Measurements from ENCODE around the gene GYPC. TPM values are rescaled to one million over a fixed set of nuclear protein-coding genes. Genes with fewer than 3 reads are reported as not detected.
"Not testable (repeated sequence)": the region's sequence is repeated elsewhere in the genome, so short reads cannot be mapped to it uniquely, and the experiment has no call there.

The GYPC gene
- polyA plus RNA-seq, 3 donors, result 44.1 to 343 (median 312) TPM

- H3K27ac ChIP-seq (ENCODE audit: low read depth, low read length), result no peak overlapping the region
- WGBS, 3 donors, result 72 to 99% (median 94%) methylated on average over 3 of the region's 3 CpGs
These were observed 59.2 kb downstream of the GYPC start for GRCh38 chr2:126715111-126715510.

- no peak overlapping the region for H3K27ac ChIP-seq (ENCODE audit: low read depth, low read length)
- 57 to 79% (median 73%) methylated on average over 5 of the region's 5 CpGs for WGBS, 3 donors
These were observed 59.8 kb downstream of the GYPC start for GRCh38 chr2:126715576-126716406.

DNA sequence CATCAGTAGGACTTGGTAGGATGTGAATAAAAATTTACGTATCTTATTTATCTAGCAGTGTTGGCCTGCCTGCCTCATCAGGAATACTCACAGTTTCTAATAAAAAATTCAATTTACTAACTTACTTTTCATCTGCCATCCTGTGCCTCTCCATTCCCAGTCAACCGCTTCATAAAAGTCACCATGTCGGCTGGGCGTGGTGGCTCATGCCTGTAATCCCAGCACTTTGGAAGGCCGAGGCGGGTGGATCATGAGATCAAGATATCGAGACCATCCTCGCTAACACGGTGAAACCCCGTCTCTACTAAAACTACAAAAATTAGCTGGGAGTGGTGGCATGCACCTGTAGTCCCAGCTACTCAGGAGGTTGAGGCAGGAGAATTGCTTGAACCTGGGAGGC is 61.3 kb downstream of the GYPC start:
- 92 to 97% (median 97%) methylated on average over 10 of the region's 10 CpGs for WGBS, 3 donors
- H3K27ac ChIP-seq (ENCODE audit: low read depth, low read length), result not testable (repeated sequence)

DNA sequence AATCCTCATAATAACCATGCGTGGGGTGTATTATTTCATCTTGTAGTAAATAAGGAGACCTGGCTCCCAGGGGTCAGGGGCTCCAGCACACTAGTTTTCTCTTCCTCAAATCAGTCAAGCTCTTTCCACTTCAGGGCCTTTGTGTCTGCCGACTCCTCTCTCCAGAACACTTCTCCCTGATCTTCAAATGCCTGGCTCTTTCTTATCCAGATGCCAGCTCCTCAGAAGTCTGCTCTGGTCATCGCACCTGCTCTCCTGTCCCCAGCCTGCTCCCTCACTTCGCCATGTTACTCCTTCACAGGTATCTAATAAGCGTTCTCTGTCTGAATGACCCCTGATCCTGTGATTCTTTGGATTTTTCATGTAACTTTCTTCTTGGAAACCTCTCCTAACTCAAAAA is 62.0 kb downstream of the GYPC start:
- H3K27ac ChIP-seq (ENCODE audit: low read depth, low read length), result no peak overlapping the region
- WGBS, 3 donors, result 81 to 96% (median 96%) methylated on average over 5 of the region's 5 CpGs

DNA sequence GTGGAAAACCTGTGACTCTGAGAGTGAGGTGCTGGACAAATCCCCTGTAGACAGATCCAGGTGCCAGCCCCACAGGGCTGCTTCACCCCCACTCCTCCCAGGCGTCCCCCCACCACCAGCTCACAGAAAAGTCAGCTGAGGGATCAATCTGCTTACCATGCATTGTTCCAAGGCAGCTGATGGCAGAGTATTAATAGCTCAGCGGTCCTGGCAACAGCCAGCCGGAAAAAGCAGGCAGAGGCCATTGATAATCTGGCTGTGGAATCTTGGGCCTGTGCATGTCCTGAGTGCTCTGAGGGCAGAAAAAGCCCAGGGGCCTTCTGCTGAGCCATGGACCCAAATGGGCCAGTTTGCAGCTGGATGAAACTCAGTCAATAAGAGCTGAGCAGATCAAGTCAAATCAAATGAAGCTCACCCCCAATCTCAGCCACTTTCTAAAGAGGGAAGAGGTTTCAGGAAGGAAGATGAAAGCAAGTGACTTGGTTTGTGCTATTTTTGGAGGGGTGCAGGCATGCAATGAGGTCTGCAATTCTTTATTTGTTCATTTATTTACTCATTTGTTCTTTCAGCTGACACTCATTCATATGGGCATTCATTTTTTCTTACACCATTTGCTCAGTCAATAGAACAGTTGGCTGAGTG is 63.4 kb downstream of the GYPC start:
- no peak overlapping the region for H3K27ac ChIP-seq (ENCODE audit: low read depth, low read length)
- 46 to 79% (median 68%) methylated on average over 3 of the region's 3 CpGs for WGBS, 3 donors

GRCh38 chr2:126719833-126720351 is 63.9 kb downstream of the GYPC start:
- H3K27ac ChIP-seq (ENCODE audit: low read depth, low read length), result no peak overlapping the region
- 45 to 73% (median 63%) methylated on average over 4 of the region's 4 CpGs for WGBS, 3 donors

- WGBS, 3 donors, result 88 to 100% (median 95%) methylated on average over 2 of the region's 2 CpGs
- no peak overlapping the region for H3K27ac ChIP-seq (ENCODE audit: low read depth, low read length)
These were observed 64.7 kb downstream of the GYPC start for GRCh38 chr2:126720638-126721037.

DNA sequence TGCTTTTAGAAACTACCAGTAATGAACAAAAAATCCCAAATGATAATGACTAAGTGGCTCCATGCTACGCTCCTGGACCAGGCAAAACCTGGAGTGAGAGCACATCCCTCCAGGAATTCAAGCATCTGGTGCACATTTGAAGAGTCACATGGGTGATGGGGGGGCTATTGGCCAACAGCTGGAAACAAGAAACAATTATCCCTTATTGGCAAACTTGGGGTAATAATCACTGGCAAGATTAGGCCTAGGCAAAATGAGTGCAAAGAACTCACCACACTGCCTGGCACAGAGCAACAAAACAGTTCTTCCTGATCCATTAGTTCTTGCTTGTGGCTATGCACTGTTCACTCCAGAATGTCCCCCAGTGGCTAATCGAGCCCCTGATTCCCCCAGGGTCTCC is 66.1 kb downstream of the GYPC start:
- WGBS, 3 donors, result 61 to 69% (median 64%) methylated on average over 2 of the region's 2 CpGs
- no peak overlapping the region for H3K27ac ChIP-seq (ENCODE audit: low read depth, low read length)

DNA sequence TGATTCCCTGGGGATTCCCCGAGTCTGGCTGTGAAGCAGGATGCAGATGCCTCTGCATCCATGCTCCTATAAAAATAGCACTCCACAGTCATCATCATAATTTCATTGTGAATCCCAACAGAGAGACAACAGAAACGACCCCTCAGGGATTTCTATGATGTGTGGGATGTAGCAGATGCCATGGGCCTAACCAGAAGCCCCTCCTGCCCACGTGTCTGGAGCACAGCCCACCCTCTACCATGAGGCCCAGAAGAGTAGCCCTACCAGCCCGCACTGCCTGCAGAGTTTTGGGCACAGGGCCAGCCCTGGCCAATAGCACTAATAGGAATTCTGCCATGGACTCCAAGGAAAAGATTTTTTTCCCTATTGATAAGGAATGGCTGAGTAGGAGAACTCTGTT is 66.6 kb downstream of the GYPC start:
- WGBS, 3 donors, result 37 to 53% (median 46%) methylated on average over 4 of the region's 4 CpGs
- no peak overlapping the region for H3K27ac ChIP-seq (ENCODE audit: low read depth, low read length)

- H3K27ac ChIP-seq (ENCODE audit: low read depth, low read length), result no peak overlapping the region
- WGBS, 3 donors, result 65 to 80% (median 70%) methylated on average over 2 of the region's 2 CpGs
These were observed 67.4 kb downstream of the GYPC start for GRCh38 chr2:126723281-126723815.

DNA sequence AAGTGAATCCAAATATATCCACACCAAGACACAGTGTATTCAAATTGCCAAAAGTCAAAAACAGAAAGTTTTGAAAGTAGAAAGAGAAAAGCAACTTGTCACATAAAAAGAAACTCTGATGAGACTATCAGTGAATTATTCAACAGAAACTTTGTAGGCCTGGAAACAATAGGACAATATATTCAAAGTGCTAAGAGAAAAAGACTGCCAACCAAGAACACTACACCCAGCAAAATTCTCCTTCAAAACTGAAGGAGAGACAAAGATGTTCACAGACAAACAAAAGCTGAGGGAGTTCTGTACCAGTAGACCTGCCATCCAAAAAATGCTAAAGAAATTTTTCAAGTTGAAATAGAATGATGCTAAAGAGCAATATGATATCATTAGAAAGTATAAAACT is 69.6 kb downstream of the GYPC start:
- no peak overlapping the region for H3K27ac ChIP-seq (ENCODE audit: low read depth, low read length)

DNA sequence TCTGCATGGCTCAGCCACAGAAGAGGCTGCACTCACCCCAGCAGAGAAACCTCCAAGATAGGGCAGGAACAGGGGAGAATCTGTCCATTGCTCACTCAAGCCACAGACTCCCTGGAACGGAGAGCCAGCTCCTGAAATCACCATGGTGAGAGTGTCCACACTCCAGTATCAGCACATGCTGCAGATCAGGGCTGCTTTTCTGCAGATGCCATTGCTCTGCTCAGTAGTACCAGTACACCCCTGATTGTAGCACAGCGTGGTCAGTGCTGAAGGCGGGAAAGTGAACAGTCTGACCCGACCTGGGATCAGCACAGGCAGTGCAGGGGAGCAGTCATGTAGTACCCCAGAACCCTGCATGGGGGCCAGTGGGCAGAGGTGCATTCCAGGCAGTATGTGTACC is 73.9 kb downstream of the GYPC start:
- WGBS, 3 donors, result 79 to 92% (median 89%) methylated on average over 4 of the region's 4 CpGs
- H3K27ac ChIP-seq (ENCODE audit: low read depth, low read length), result no peak overlapping the region

DNA sequence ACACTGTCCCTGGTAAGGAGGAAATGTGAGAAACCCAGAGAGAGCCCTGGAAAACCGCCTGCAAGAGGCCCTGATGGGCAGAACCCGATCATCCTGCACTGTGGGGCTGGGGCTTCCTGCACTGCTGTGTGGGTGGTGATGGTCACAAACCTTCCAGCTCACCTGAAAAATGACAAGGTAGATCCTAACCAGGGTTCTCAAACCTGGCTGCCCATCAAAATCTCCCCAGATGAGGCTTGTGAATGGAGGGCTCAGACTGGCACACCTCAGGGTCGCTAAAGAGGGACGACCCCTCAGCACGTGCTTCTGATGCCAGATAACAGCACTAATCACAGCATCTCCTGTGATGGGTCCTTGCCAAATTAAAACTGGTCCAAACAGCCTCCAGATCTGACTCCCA is 74.7 kb downstream of the GYPC start:
- WGBS, 3 donors, result 78 to 82% (median 78%) methylated on average over 5 of the region's 5 CpGs
- H3K27ac ChIP-seq (ENCODE audit: low read depth, low read length), result no peak overlapping the region

DNA sequence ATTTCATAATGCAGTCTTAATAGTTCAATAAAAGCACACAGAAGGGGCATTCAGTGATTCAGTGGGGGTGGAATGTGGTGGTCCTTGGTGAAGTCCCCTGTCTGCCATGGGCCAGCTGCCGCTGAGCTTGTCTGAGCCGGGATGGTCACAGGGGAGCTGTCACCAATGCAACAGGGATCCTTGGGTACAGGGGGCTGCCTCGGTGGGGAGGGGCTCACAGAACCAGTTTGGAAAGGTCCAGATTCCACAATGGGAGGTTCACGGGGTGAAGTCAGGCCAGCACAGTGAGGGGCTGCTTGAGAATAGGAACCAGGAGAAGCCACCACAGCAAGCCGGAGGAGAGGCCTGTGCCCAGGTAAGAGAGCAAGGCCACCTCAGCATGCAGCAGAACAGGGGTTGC is 75.4 kb downstream of the GYPC start:
- no peak overlapping the region for H3K27ac ChIP-seq (ENCODE audit: low read depth, low read length)
- 81 to 94% (median 91%) methylated on average over 5 of the region's 5 CpGs for WGBS, 3 donors

GRCh38 chr2:126732682-126733245 is 76.8 kb downstream of the GYPC start:
- WGBS, 3 donors, result 56 to 63% (median 57%) methylated on average over 7 of the region's 7 CpGs
- no peak overlapping the region for H3K27ac ChIP-seq (ENCODE audit: low read depth, low read length)

- no peak overlapping the region for H3K27ac ChIP-seq (ENCODE audit: low read depth, low read length)
- 73 to 93% (median 90%) methylated on average over 1 of the region's 1 CpG for WGBS, 3 donors
These were observed 77.8 kb downstream of the GYPC start for GRCh38 chr2:126733795-126734194.

GRCh38 chr2:126736133-126736874 is 80.3 kb downstream of the GYPC start:
- 51 to 64% (median 57%) methylated on average over 8 of the region's 8 CpGs for WGBS, 3 donors
- no peak overlapping the region for H3K27ac ChIP-seq (ENCODE audit: low read depth, low read length)

GRCh38 chr2:126739141-126739540 is 83.2 kb downstream of the GYPC start:
- WGBS, 3 donors, result 85 to 95% (median 90%) methylated on average over 1 of the region's 1 CpG
- no peak overlapping the region for H3K27ac ChIP-seq (ENCODE audit: low read depth, low read length)

DNA sequence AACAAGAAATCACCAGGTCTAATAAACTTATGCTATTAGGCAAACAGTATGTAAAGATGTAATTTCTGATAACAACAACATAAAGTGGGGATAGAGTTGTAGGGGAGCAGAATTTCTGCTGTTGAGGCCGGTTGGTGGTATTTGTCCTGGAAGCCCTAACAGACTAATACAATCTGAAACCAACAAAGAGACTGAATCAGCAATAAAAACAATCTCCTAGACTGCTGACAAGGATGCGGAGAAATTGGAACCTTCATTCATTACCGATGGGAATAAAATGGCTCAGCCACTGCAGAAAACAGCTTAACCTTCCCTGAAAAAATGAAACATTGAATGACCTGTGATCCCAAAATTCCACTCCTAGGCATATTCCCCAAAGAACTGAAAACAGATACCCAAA is 88.7 kb downstream of the GYPC start:
- 86 to 93% (median 91%) methylated on average over 3 of the region's 3 CpGs for WGBS, 3 donors
- H3K27ac ChIP-seq (ENCODE audit: low read depth, low read length), result no peak overlapping the region

Data from adipose tissue (tissue), 3 donors.